Ecto neural progenitor cell (in vitro differentiated cells): ENCODE results near the gene PMCH.
"Not testable (repeated sequence)": the region's sequence is repeated elsewhere in the genome, so short reads cannot be mapped to it uniquely, and the experiment has no call there.

Source experiments
- DNase-seq: peaks from one replicate; pipeline ENCODE4 v3.0.0-alpha.2; 2018; ENCODE audit warnings: low spot score

Gene PMCH

GRCh38 chr12:102197789-102198188, at the start of gene PMCH:
Gene PMCH (minus strand): TSS chr12:102197833. CDS start chr12:102197770, 63 bp downstream.
- DNase-seq = no peak

- not testable (repeated sequence) for DNase-seq
Measured at GRCh38 chr12:102240859-102241258, 43.2 kb upstream of the PMCH start.

GRCh38 chr12:102234599-102234998, 37.0 kb upstream of the PMCH start:
- no peak for DNase-seq

GRCh38 chr12:102232446-102232845, 34.8 kb upstream of the PMCH start:
- DNase-seq = no peak

- DNase-seq = no peak
Measured at GRCh38 chr12:102232036-102232435, 34.4 kb upstream of the PMCH start.

- no peak for DNase-seq
Measured at GRCh38 chr12:102227954-102228353, 30.3 kb upstream of the PMCH start.

GRCh38 chr12:102220736-102221135, 23.1 kb upstream of the PMCH start:
- no peak for DNase-seq

GRCh38 chr12:102215992-102216691, 18.5 kb upstream of the PMCH start:
- DNase-seq = no peak

- DNase-seq = no peak
Measured at GRCh38 chr12:102204025-102204424, 6.4 kb upstream of the PMCH start.

- no peak for DNase-seq
Measured at GRCh38 chr12:102202556-102202955, 4.9 kb upstream of the PMCH start.

- no peak for DNase-seq
Measured at GRCh38 chr12:102201436-102202061, 3.9 kb upstream of the PMCH start.

GRCh38 chr12:102195826-102196225, 1.8 kb downstream of the PMCH start:
- DNase-seq = no peak

- no peak for DNase-seq
Measured at GRCh38 chr12:102182635-102183034, 15.0 kb downstream of the PMCH start.

GRCh38 chr12:102174761-102175160, 22.9 kb downstream of the PMCH start:
- no peak for DNase-seq

- no peak for DNase-seq
Measured at GRCh38 chr12:102174117-102174516, 23.5 kb downstream of the PMCH start.

GRCh38 chr12:102172436-102172835, 25.2 kb downstream of the PMCH start:
- DNase-seq = no peak

GRCh38 chr12:102171951-102172350, 25.7 kb downstream of the PMCH start:
- no peak for DNase-seq

- no peak for DNase-seq
Measured at GRCh38 chr12:102169922-102170621, 27.6 kb downstream of the PMCH start.

GRCh38 chr12:102167821-102168604, 29.6 kb downstream of the PMCH start:
- no peak for DNase-seq

GRCh38 chr12:102163383-102163782, 34.2 kb downstream of the PMCH start:
- DNase-seq = no peak

- DNase-seq = not testable (repeated sequence)
Measured at GRCh38 chr12:102155206-102155605, 42.4 kb downstream of the PMCH start.

GRCh38 chr12:102147062-102147587, 50.5 kb downstream of the PMCH start:
- DNase-seq = not testable (repeated sequence)
